Activated CD4-positive, alpha-beta memory T cell treated with anti-CD3 and anti-CD28 coated beads for 36 hours (primary cell): Measurements from ENCODE around the gene IL17B. TPM values are rescaled to one million over a fixed set of nuclear protein-coding genes. Genes with fewer than 3 reads are reported as not detected.
A peak's percentile ranks its signal among the peaks of the same experiment; 100 is the strongest.
"Not testable (repeated sequence)": the region's sequence is repeated elsewhere in the genome, so short reads cannot be mapped to it uniquely, and the experiment has no call there.

ENCODE experiments used
- CTCF ChIA-PET: fragments of 350-600 bp; sonication (Branson Sonifier 250); formaldehyde crosslinking; loops from one replicate; lab custom pipeline; 2021; ENCODE audit warnings: antibody characterized with exemption, inconsistent platforms; lab: Charles Lee
- POLR2A ChIA-PET: fragments of 350-600 bp; sonication (Branson Sonifier 250); formaldehyde crosslinking; loops from one replicate; lab custom pipeline; 2021; ENCODE audit warnings: antibody characterized with exemption; lab: Charles Lee
- DNase-seq: peaks from one replicate; pipeline ENCODE4 v3.0.0-alpha.2; 2020
- H3K27ac Mint-ChIP-seq: one replicate; pipeline ENCODE4 v1.8.0; 2021; ENCODE audit warnings: mixed read lengths
- H3K27me3 Mint-ChIP-seq: one replicate; pipeline ENCODE4 v1.8.0; 2021; ENCODE audit warnings: mixed read lengths
- H3K36me3 Mint-ChIP-seq: one replicate; pipeline ENCODE4 v1.8.0; 2021; ENCODE audit warnings: mixed read lengths
- H3K4me1 Mint-ChIP-seq: one replicate; pipeline ENCODE4 v1.8.0; 2021; ENCODE audit warnings: low read depth, mixed read lengths
- H3K4me3 Mint-ChIP-seq: one replicate; pipeline ENCODE4 v1.8.0; 2021; ENCODE audit warnings: mild to moderate bottlenecking, mixed read lengths
- H3K9me3 Mint-ChIP-seq: one replicate; pipeline ENCODE4 v1.8.0; 2021; ENCODE audit warnings: mixed read lengths
- intact Hi-C: fragments of 100-400 bp; cut with micrococcal nuclease; formaldehyde crosslinking; loops from one replicate; pipeline ENCODE4 v1.15.1; 2023
- total RNA-seq, 2 experiments: library from RNA; stranded (reverse); gene quantifications; one replicate each; pipeline ENCODE4 v1.2.3, GENCODE V29; 2021

Gene IL17B
- total RNA-seq, 2 experiments from 2014 or later: not detected

- Mint-ChIP-seq H3K36me3 (no peaks in the 10 kb centered on the region), H3K9me3 (no peaks in the 10 kb centered on the region), H3K27ac (no peak overlapping the region), H3K4me3 (no peak overlapping the region), H3K27me3 (peaks cover 3% of the 10 kb centered on the region), H3K4me1 (no peaks in the 10 kb centered on the region)
- ChIA-PET CTCF (interaction anchor here (1.9 kb wide), 1 partner anchor 34 kb away, joined by 5 read pairs; no protein-coding TSS in a partner anchor), POLR2A (no interaction called here)
- intact Hi-C loops: no loop called here
- no peak for DNase-seq
Observed at GRCh38 chr5:149405550-149406202, 26.6 kb upstream of the IL17B start.

- intact Hi-C loops: no loop called here
- Mint-ChIP-seq H3K4me3 (no peak overlapping the region), H3K27ac (no peak overlapping the region), H3K36me3 (no peaks in the 10 kb centered on the region), H3K9me3 (no peaks in the 10 kb centered on the region), H3K27me3 (peaks cover 3% of the 10 kb centered on the region), H3K4me1 (no peaks in the 10 kb centered on the region)
- ChIA-PET POLR2A (no interaction called here), CTCF (interaction anchor here (1.9 kb wide), 1 partner anchor 33 kb away, joined by 5 read pairs; no protein-coding TSS in a partner anchor)
- no peak for DNase-seq
Observed at GRCh38 chr5:149404746-149405549, 25.9 kb upstream of the IL17B start.

DNA sequence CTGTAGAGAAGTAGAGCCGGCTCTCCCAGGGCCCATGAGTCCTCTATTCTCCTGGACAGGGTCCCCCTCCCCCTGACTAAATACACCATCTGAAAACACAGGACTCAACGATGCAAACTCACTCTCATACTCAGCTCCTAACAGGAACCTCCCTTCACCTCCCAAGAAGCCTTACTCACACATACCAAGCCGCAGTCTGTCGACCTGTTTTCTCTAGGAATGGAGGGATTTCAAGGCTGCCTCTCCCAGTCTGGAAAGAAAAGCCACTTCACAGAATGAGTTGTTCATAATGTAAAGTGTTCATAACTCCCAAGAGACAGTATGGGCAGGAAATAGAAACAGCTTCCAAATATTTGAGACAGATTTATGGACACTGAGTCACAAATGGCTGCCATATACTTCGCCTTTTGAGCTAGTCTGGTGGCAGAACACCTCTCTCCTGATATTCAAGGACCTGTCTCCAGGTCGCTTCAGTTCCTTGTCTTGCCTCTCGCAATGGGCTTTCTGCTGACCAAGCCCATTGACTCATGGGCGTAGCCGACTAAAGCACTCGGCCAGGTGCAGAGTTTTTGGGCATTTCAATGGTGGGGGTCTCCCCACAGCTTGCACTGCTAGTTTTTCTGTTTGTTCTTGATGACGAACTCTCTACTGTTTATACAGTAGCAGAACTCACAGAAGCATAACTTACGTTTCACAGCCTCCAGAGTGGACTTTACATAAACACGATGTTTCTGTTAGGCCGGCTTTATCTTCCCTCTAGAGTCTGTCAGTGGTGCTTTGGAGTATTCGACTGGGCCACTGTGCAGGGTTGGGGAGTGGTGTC is 25.0 kb upstream of the IL17B start:
- Mint-ChIP-seq H3K27ac (no peak overlapping the region), H3K36me3 (no peaks in the 10 kb centered on the region), H3K4me3 (no peak overlapping the region), H3K4me1 (no peaks in the 10 kb centered on the region), H3K27me3 (peaks cover 3% of the 10 kb centered on the region), H3K9me3 (no peaks in the 10 kb centered on the region)
- ChIA-PET CTCF (interaction anchor here (0.8 kb wide), 1 partner anchor 22 kb away, joined by 3 read pairs; no protein-coding TSS in a partner anchor), POLR2A (no interaction called here)
- DNase-seq: no peak
- intact Hi-C loops: no loop called here

DNA sequence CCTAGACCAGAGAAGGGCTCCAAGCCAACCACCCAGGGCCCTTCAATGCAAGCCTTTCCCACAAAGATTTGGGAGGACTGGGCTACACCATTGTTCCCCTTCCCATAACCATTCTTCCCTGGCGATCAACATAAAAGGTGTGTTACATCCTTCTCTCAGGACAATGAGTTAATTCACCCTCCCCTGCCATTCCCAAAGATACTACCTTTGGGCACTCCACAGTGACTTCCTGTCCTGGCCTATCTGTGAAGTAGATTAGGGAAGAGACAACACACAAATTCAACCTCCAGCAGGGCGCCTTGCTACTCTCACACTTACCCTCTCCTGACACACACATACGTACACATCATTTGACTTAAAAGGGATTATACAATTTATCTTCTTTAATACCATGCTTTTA is 23.2 kb upstream of the IL17B start:
- Mint-ChIP-seq H3K27ac (no peak overlapping the region), H3K36me3 (no peaks in the 10 kb centered on the region), H3K4me3 (no peak overlapping the region), H3K4me1 (no peaks in the 10 kb centered on the region), H3K27me3 (peaks cover 5% of the 10 kb centered on the region), H3K9me3 (no peaks in the 10 kb centered on the region)
- POLR2A ChIA-PET: no interaction called here
- no peak for DNase-seq
- intact Hi-C loops: no loop called here
- CTCF ChIA-PET: no interaction called here

GRCh38 chr5:149401051-149401450 is 22.0 kb upstream of the IL17B start:
- no peaks in the 10 kb centered on the region for H3K9me3 Mint-ChIP-seq
- H3K36me3 Mint-ChIP-seq: no peaks in the 10 kb centered on the region
- intact Hi-C loops: no loop called here
- H3K27ac Mint-ChIP-seq: no peak overlapping the region
- peaks cover 5% of the 10 kb centered on the region for H3K27me3 Mint-ChIP-seq
- ChIA-PET POLR2A (no interaction called here), CTCF (interaction anchor here (1.1 to 1.2 kb wide), 2 partner anchors 13 to 20 kb away, joined by 3 to 4 read pairs; no protein-coding TSS in a partner anchor)
- DNase-seq: no peak
- no peak overlapping the region for H3K4me3 Mint-ChIP-seq
- H3K4me1 Mint-ChIP-seq: no peaks in the 10 kb centered on the region

GRCh38 chr5:149400304-149400703 is 21.2 kb upstream of the IL17B start:
- intact Hi-C loops: no loop called here
- no peaks in the 10 kb centered on the region for H3K9me3 Mint-ChIP-seq
- no peaks in the 10 kb centered on the region for H3K4me1 Mint-ChIP-seq
- H3K27ac Mint-ChIP-seq: no peak overlapping the region
- H3K4me3 Mint-ChIP-seq: no peak overlapping the region
- CTCF ChIA-PET: interaction anchor here (0.9 to 1.2 kb wide), 3 partner anchors 14 to 34 kb away, joined by 3 to 4 read pairs (median 3); no protein-coding TSS in a partner anchor
- POLR2A ChIA-PET: no interaction called here
- H3K27me3 Mint-ChIP-seq: peaks cover 5% of the 10 kb centered on the region
- no peaks in the 10 kb centered on the region for H3K36me3 Mint-ChIP-seq
- DNase-seq: no peak

DNA sequence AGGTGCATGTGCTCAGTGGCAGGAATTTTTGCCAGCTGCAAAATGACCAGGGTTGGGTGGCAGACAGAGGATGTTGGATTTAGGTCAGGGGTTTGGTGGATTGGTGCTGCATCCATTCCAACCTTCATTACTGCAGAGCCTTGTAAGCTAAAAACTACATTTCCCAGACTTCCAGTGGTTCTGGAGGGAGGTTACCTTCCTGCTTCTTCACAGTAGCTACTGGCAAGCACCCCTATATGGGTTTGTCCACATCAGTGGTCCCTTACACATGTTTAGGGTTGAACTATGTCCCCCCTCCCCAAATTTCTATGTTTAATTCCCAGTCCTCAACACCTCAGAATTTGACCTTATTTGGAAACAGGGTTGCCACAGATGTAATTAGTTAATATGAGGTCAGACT is 20.7 kb upstream of the IL17B start:
- DNase-seq: no peak
- POLR2A ChIA-PET: no interaction called here
- Mint-ChIP-seq H3K27me3 (peaks cover 5% of the 10 kb centered on the region), H3K4me1 (no peaks in the 10 kb centered on the region), H3K36me3 (no peaks in the 10 kb centered on the region), H3K9me3 (no peaks in the 10 kb centered on the region), H3K4me3 (no peak overlapping the region), H3K27ac (no peak overlapping the region)
- CTCF ChIA-PET: interaction anchor here (0.9 kb wide), 1 partner anchor 34 kb away, joined by 3 read pairs; no protein-coding TSS in a partner anchor
- intact Hi-C loops: no loop called here

- H3K36me3 Mint-ChIP-seq, CTCF ChIA-PET, DNase-seq, H3K4me3 Mint-ChIP-seq, H3K9me3 Mint-ChIP-seq, intact Hi-C loops, H3K27me3 Mint-ChIP-seq, H3K4me1 Mint-ChIP-seq, POLR2A ChIA-PET, H3K27ac Mint-ChIP-seq: not testable (repeated sequence)
Observed at GRCh38 chr5:149398747-149399266, 19.7 kb upstream of the IL17B start.

DNA sequence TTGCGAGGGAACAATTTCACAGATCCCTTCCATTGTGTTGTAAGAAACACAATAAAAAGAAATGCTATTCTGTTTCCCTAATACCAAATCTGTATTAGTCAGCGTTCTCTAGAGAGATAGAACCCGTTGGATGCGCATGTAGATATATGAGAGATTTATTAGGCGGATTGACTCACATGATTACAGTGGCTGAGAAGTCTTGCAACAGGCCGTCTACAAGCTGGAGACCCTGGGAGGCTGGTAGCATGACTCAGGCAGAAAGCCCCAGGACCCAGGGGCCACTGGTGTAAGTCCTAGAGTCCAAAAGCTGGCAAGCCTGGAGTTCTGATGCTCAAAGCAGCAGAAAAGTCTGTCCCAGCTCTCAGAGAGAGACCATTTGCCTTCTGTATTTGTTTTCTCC is 18.4 kb upstream of the IL17B start:
- Mint-ChIP-seq H3K9me3 (no peaks in the 10 kb centered on the region), H3K36me3 (no peaks in the 10 kb centered on the region), H3K4me1 (no peaks in the 10 kb centered on the region), H3K27ac (no peak overlapping the region), H3K27me3 (peaks cover 5% of the 10 kb centered on the region), H3K4me3 (no peak overlapping the region)
- intact Hi-C loops: no loop called here
- no peak for DNase-seq
- ChIA-PET CTCF (no interaction called here), POLR2A (no interaction called here)

DNA sequence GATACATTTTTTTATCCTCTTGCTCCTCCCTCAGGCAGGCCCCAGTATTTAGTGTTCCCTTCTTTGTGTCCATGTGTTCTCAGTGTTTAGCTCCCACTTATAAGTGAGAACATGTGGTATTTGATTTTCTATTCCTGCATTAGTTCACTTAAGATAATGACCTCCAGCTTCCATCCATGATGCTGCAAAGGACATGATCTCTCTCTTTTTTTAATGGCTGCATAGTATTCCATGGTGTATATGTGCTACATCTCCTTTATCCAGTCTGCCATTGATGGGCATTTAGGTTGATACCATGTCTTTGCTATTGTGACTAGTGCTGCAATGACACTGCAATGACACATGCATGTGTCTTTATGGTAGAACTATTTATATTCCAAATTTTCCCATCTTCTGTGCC is 15.9 kb upstream of the IL17B start:
- intact Hi-C loops, POLR2A ChIA-PET, H3K4me1 Mint-ChIP-seq, H3K4me3 Mint-ChIP-seq, H3K9me3 Mint-ChIP-seq, H3K27me3 Mint-ChIP-seq, DNase-seq, H3K27ac Mint-ChIP-seq, H3K36me3 Mint-ChIP-seq: not testable (repeated sequence)
- CTCF ChIA-PET: interaction anchor here (0.6 kb wide), 1 partner anchor 40 kb away, joined by 3 read pairs; no protein-coding TSS in a partner anchor

GRCh38 chr5:149392718-149393117 is 13.6 kb upstream of the IL17B start:
- no peak overlapping the region for H3K27ac Mint-ChIP-seq
- DNase-seq: peak; percentile 21
- POLR2A ChIA-PET: no interaction called here
- intact Hi-C loops: no loop called here
- CTCF ChIA-PET: no interaction called here
- no peak overlapping the region for H3K4me3 Mint-ChIP-seq
- no peaks in the 10 kb centered on the region for H3K9me3 Mint-ChIP-seq
- no peaks in the 10 kb centered on the region for H3K4me1 Mint-ChIP-seq
- no peaks in the 10 kb centered on the region for H3K27me3 Mint-ChIP-seq
- no peaks in the 10 kb centered on the region for H3K36me3 Mint-ChIP-seq

- Mint-ChIP-seq H3K27me3 (no peaks in the 10 kb centered on the region), H3K9me3 (no peaks in the 10 kb centered on the region), H3K4me1 (no peaks in the 10 kb centered on the region), H3K27ac (no peak overlapping the region), H3K36me3 (no peaks in the 10 kb centered on the region), H3K4me3 (no peak overlapping the region)
- no peak for DNase-seq
- ChIA-PET POLR2A (no interaction called here), CTCF (no interaction called here)
- intact Hi-C loops: no loop called here
Observed at GRCh38 chr5:149391524-149391923, 12.4 kb upstream of the IL17B start.
